Glutamatergic neuron (in vitro differentiated cells): ENCODE results near the gene MRTFA. TPM values are rescaled to one million over a fixed set of nuclear protein-coding genes. Genes with fewer than 3 reads are reported as not detected.
"Not testable (repeated sequence)": the region's sequence is repeated elsewhere in the genome, so short reads cannot be mapped to it uniquely, and the experiment has no call there.

Experiments used
- DNase-seq: peaks from one replicate; pipeline ENCODE4 v3.0.0; 2022
- H3K27ac Mint-ChIP-seq: one replicate; pipeline ENCODE4 v1.8.0; 2020; ENCODE audit warnings: mild to moderate bottlenecking, mixed read lengths, inconsistent platforms; ENCODE audit not compliant: unreplicated experiment
- H3K27me3 Mint-ChIP-seq: one replicate; pipeline ENCODE4 v1.8.0; 2020; ENCODE audit warnings: mild to moderate bottlenecking, moderate library complexity, mixed read lengths, inconsistent platforms; ENCODE audit not compliant: unreplicated experiment
- H3K36me3 Mint-ChIP-seq: one replicate; pipeline ENCODE4 v1.8.0; 2020; ENCODE audit warnings: mild to moderate bottlenecking, mixed read lengths, inconsistent platforms; ENCODE audit not compliant: unreplicated experiment
- H3K4me1 Mint-ChIP-seq: one replicate; pipeline ENCODE4 v1.8.0; 2020; ENCODE audit warnings: mild to moderate bottlenecking, low read depth, mixed read lengths, inconsistent platforms; ENCODE audit not compliant: unreplicated experiment
- H3K4me3 Mint-ChIP-seq: one replicate; pipeline ENCODE4 v1.8.0; 2020; ENCODE audit warnings: mild to moderate bottlenecking, mixed read lengths, inconsistent platforms; ENCODE audit not compliant: unreplicated experiment
- H3K9me3 Mint-ChIP-seq: one replicate; pipeline ENCODE4 v1.8.0; 2020; ENCODE audit warnings: mild to moderate bottlenecking, moderate library complexity, mixed read lengths, inconsistent platforms; ENCODE audit not compliant: unreplicated experiment
- total RNA-seq: library from RNA; stranded (reverse); fragmentation: NEBNext Ultra II Directional; extraction: Animal tissue kit (Norgen Biotek cat#: 25700); gene quantifications from one replicate; pipeline ENCODE4 v1.2.1, GENCODE V29; 2021; ENCODE audit not compliant: unreplicated experiment
- TF ChIP-seq, protein P1 (sequence below): fragments of 200-600 bp; sonication (generic); IDR thresholded peaks from one replicate; pipeline ENCODE4 v1.5.0; 2021; ENCODE audit not compliant: partially characterized antibody, unreplicated experiment

Gene MRTFA
- total RNA-seq, 1 donor from 2014 or later, result 91.7 TPM

DNA sequence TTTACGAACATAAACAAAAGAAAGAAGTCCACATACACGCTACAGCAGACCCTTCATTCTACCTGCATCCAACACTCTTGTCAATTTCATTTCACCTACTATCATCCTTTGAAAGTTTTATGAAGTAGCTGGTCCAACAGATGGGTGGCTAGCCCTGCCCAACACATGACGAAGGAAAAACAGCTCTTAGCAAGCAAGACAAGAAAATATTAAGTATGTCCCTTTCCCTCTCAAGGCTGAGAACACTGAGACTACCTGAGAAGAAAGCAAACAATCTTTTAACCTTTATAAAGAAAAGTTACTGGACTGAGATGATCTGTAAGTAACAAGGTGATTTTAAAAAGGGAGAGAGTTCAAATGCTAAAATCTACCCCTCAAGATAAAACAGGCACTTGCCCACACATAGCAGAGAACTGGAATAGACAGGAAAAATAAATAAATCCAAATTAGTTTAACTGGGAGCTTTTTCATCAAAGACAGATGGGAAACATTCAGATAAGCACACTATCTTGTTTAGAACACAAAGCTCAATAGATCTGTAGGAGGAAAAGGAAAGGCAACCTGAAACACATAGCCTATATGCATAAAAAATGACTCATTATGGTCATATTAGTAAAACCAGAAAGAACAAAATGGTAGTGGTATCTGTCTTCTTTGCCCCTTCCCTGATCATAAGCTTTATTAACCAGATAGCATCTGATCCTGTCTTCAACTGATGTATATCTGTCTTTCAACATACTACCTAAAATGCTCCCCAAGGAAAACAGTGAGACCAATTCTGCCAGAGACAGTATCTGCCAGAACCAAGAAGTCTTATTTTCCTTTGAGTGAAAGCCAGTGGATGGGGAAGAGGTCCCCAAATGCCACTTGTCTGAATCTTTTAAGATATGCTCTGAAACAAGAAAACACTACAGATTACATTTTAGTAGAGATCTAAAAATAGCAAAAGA, 104.3 kb downstream of the MRTFA start:
- peak overlapping the region; percentile 45 for H3K27ac Mint-ChIP-seq
- H3K27me3 Mint-ChIP-seq, result peaks cover 2% of the 10 kb centered on the region
- H3K9me3 Mint-ChIP-seq, result peaks cover 10% of the 10 kb centered on the region
- TF ChIP-seq, protein P1, sequence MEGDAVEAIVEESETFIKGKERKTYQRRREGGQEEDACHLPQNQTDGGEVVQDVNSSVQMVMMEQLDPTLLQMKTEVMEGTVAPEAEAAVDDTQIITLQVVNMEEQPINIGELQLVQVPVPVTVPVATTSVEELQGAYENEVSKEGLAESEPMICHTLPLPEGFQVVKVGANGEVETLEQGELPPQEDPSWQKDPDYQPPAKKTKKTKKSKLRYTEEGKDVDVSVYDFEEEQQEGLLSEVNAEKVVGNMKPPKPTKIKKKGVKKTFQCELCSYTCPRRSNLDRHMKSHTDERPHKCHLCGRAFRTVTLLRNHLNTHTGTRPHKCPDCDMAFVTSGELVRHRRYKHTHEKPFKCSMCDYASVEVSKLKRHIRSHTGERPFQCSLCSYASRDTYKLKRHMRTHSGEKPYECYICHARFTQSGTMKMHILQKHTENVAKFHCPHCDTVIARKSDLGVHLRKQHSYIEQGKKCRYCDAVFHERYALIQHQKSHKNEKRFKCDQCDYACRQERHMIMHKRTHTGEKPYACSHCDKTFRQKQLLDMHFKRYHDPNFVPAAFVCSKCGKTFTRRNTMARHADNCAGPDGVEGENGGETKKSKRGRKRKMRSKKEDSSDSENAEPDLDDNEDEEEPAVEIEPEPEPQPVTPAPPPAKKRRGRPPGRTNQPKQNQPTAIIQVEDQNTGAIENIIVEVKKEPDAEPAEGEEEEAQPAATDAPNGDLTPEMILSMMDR, result no peak
- H3K4me1 Mint-ChIP-seq, result peaks cover 29% of the 10 kb centered on the region
- peak overlapping the region; percentile 26 for H3K4me3 Mint-ChIP-seq
- H3K36me3 Mint-ChIP-seq, result peaks cover 13% of the 10 kb centered on the region
- no peak for DNase-seq

DNA sequence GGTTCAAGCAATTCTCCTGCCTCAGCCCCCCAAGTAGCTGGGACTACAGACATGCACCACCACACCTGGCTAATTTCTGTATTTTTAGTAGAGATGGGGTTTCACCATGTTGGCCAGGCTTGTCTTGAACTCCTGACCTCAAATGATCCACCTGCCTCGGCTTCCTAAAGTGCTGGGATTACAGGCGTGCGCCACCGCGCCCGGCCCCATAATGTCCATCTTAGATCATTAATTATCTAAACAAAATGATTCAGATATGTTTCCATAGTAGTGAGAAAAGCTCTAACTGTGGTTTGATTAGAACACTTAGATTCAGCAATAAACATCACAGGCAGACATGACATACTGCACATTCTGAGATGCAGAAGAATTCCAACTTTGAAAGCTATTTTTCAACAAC, 106.1 kb downstream of the MRTFA start:
- not testable (repeated sequence) for H3K4me3 Mint-ChIP-seq, H3K27me3 Mint-ChIP-seq, H3K27ac Mint-ChIP-seq, DNase-seq, H3K9me3 Mint-ChIP-seq, H3K36me3 Mint-ChIP-seq
- peaks cover 30% of the 10 kb centered on the region for H3K4me1 Mint-ChIP-seq

DNA sequence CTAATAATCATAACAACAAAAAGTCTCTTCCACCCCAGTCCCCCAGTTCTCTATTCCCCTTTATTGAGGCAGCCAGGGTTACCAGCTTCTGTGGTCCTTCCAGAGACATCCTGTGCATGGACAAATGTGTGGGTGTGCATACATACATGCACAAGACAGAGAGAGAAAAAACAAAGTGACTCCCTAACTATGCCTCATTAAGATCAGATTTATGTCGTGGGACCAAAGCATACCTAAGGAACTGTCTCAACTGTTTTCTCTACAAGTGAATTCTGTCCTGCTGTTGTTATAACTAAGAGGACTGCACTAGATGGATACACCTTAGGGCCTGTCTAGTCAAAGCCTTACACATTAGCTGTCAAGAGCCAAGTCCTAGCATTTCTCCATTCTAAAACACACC, 106.7 kb downstream of the MRTFA start:
- H3K4me1 Mint-ChIP-seq, result peaks cover 30% of the 10 kb centered on the region
- no peak overlapping the region for H3K27ac Mint-ChIP-seq

DNA sequence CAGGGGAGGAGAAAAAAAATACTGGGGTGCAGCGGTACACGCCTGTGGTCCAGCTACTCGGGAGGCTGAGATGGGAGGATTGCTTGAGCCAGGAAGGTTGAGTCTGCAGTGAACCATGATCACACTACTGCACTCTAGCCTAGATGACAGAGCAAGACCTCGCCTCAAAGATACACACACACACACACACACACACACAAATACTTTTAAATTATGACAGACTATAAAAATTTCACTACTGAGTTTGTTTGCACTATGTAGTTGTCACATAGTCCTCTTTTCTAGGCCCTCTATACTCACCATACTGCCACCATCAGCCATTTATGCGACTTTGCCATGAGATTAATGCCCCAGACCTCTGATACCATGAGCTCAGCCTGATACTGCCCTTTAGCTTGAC, 109.6 kb downstream of the MRTFA start:
- Mint-ChIP-seq H3K27ac (peak overlapping the region; percentile 19), H3K4me3 (no peak overlapping the region), H3K9me3 (no peaks in the 10 kb centered on the region), H3K36me3 (no peaks in the 10 kb centered on the region), H3K27me3 (no peaks in the 10 kb centered on the region), H3K4me1 (peaks cover 9% of the 10 kb centered on the region)
- TF ChIP-seq, protein P1, result no peak
- no peak for DNase-seq

More for the DNA sequence above, 106.7 kb downstream of the MRTFA start:
- Mint-ChIP-seq H3K27me3 (peaks cover 2% of the 10 kb centered on the region), H3K4me3 (no peak overlapping the region), H3K36me3 (peaks cover 3% of the 10 kb centered on the region), H3K9me3 (no peaks in the 10 kb centered on the region)
- no peak for DNase-seq
- TF ChIP-seq, protein P1, result no peak

DNA sequence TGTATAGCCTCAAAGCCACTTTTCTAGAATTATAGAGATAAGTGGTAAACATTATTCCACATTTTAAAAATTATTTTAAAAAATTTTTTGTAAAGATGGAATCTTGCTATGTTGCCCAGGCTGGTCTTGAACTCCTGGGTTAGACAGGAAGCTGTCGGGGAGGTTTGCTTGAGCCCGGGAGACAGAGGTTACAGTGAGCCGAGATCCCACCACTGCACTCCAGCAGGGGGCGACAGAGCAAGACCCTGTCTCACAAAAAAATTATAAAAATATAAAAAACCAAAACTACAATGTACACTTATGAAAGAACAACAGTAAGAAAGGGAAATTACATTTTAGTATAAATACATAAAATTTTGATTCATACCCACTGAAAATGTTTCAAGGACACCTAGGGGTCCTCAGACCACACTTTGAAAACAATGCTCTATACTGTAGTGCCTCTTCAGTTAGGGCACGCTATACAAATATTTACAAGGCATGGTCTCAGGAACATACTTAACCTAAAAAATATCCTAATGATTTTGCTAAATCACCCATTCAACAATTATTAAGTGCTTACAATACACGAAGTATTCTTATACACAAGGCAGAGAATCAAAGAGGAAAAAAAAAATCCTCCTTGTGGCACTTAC, 111.2 kb downstream of the MRTFA start:
- no peaks in the 10 kb centered on the region for H3K27me3 Mint-ChIP-seq
- peaks cover 7% of the 10 kb centered on the region for H3K4me1 Mint-ChIP-seq
- no peak overlapping the region for H3K4me3 Mint-ChIP-seq
- H3K36me3 Mint-ChIP-seq, result no peaks in the 10 kb centered on the region
- peak; percentile 66 for DNase-seq
- no peaks in the 10 kb centered on the region for H3K9me3 Mint-ChIP-seq
- H3K27ac Mint-ChIP-seq, result peak overlapping the region; percentile 2
- TF ChIP-seq, protein P1, result peak; percentile 89
